Body of pancreas (tissue), 4 donors: ENCODE measurements around the gene RIPPLY1. TPM values are rescaled to one million over a fixed set of nuclear protein-coding genes. Genes with fewer than 3 reads are reported as not detected.

Experiments
- ATAC-seq: fragments of 150-250 bp; one replicate; pipeline ENCODE4 v1.9.1; 2016
- DNase-seq, 4 donors: peaks; one replicate each; pipeline ENCODE4 v3.0.0-alpha.2; 2019
- H3K27ac ChIP-seq, 4 donors: fragments of 200-600 bp; sonication (generic); 1 replicate in 3 of 4; 2 replicates in 1 of 4; pipeline versions ENCODE4 v1.5.1 to v1.6.1; 2016 to 2019; ENCODE audit warnings: mild to moderate bottlenecking in 1 of 4, mixed read lengths in 1 of 4, moderate library complexity in 1 of 4
- H3K27me3 ChIP-seq, 2 donors: fragments of 200-600 bp; sonication (generic); one replicate each; pipeline ENCODE4 v1.6.0; 2016; ENCODE audit warnings: mild to moderate bottlenecking in 1 of 2
- H3K36me3 ChIP-seq, 2 donors: fragments of 200-600 bp; sonication (generic); replicated peaks in 1 of 2; 2 replicates each; pipeline ENCODE4 v1.5.1; 2016; ENCODE audit warnings: low read depth in 2 of 2; ENCODE audit not compliant: insufficient read depth in 1 of 2
- H3K4me1 ChIP-seq: fragments of 200-600 bp; sonication (generic); one replicate; pipeline ENCODE4 v1.6.0; 2016
- H3K4me3 ChIP-seq, 2 donors: fragments of 200-600 bp; sonication (generic); 1 replicate in 1 of 2; 2 replicates in 1 of 2; pipeline ENCODE4 v1.5.1; 2016 to 2019
- H3K9me3 ChIP-seq, 3 donors: fragments of 200-600 bp; sonication (generic); 1 replicate in 2 of 3; 2 replicates in 1 of 3; pipeline ENCODE4 v1.5.1; 2016
- POLR2A ChIP-seq, 3 donors: fragments of 450-650 bp; IDR thresholded peaks; one replicate each; pipeline ENCODE4 v1.6.1; 2016; ENCODE audit warnings: antibody characterized with exemption in 3 of 3, mild to moderate bottlenecking in 2 of 3
- WGBS, 2 donors: methylation state at CpG; one replicate each; pipeline ENCODE4 v1.1.5; 2017; 5-methylcytosine and 5-hydroxymethylcytosine counted together
- intact Hi-C: fragments of 100-400 bp; cut with DNase I; formaldehyde crosslinking; loops from one replicate; pipeline ENCODE4 v1.15.1; 2023
- total RNA-seq, 2 donors: library from RNA; depleted of rRNA; stranded (reverse); fragments of >200 nt; gene quantifications; one replicate each; pipeline ENCODE4 v1.1.0, GENCODE V29; 2016
- TF ChIP-seq, protein P1 (sequence below), 7 experiments: fragments of 450-650 bp in 4 of 7; fragments of 200-600 bp in 3 of 7; sonication (generic) in 3 of 7; IDR thresholded peaks; one replicate each; pipeline ENCODE4 v1.5.1; 2016 to 2019; ENCODE audit warnings: antibody characterized with exemption in 7 of 7

The RIPPLY1 gene
- total RNA-seq, 2 donors from 2014 or later = not detected

DNA sequence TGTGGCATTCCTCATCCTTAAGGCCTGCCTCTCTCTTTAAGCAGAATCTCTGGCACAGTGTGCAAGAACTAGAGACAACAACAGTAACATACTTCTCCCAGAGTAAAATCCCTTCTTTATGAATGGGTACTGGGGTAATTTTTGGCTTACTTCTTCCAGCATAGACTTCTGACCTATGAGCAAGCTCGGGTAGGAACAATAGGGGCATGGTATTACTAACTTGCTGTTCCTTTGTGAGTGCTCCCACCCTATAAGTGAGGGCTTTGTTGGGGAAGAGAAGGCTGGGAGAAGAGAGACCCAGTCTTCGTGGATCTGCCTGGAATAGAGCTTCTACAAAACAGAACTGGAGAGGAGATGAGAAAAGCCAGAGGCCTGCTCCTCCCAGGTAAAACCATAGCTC lies 47.2 kb upstream of the RIPPLY1 start:
- WGBS, 2 donors = 92 to 94% methylated on average over 2 of the region's 2 CpGs

DNA sequence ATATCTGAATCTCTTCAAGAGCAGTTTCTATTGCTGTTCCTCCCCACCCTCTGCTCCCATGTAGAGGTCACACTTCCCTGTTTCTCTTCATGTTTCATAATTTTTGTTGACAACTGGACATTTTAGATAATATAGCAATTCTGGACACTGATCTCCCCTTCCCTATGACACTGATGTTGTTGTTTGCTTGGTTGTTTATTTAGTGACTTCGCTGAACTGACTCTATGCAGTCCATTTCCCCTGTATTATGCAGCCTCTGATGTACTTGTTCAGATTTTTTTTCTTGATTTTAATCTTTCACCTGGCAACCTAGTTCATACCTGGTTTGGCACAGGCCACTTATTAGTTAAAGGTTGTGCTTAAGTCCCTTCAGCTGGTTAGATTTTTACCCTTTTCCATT lies 46.2 kb upstream of the RIPPLY1 start:
- DNase-seq (no peak), ATAC-seq (no peak)
- Histone ChIP-seq H3K9me3 (no peaks in the 10 kb centered on the region), H3K4me3 (no peak overlapping the region), H3K36me3 (no peaks in the 10 kb centered on the region), H3K27ac (no peak overlapping the region), H3K4me1 (peaks cover 4% of the 10 kb centered on the region), H3K27me3 (no peaks in the 10 kb centered on the region)
- intact Hi-C loops = no loop called here
- TF ChIP-seq, protein P1, sequence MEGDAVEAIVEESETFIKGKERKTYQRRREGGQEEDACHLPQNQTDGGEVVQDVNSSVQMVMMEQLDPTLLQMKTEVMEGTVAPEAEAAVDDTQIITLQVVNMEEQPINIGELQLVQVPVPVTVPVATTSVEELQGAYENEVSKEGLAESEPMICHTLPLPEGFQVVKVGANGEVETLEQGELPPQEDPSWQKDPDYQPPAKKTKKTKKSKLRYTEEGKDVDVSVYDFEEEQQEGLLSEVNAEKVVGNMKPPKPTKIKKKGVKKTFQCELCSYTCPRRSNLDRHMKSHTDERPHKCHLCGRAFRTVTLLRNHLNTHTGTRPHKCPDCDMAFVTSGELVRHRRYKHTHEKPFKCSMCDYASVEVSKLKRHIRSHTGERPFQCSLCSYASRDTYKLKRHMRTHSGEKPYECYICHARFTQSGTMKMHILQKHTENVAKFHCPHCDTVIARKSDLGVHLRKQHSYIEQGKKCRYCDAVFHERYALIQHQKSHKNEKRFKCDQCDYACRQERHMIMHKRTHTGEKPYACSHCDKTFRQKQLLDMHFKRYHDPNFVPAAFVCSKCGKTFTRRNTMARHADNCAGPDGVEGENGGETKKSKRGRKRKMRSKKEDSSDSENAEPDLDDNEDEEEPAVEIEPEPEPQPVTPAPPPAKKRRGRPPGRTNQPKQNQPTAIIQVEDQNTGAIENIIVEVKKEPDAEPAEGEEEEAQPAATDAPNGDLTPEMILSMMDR (IDR thresholded peaks at IDR 0.05) = no peak
- TF ChIP-seq POLR2A (IDR thresholded peaks at IDR 0.05) = no peak
- WGBS, 2 donors = 63 to 82% methylated on average over 1 of the region's 1 CpG

More for the DNA sequence above, 47.2 kb upstream of the RIPPLY1 start:
- H3K27ac ChIP-seq = no peak overlapping the region
- H3K36me3 ChIP-seq = no peaks in the 10 kb centered on the region
- H3K4me3 ChIP-seq = no peak overlapping the region
- no peak for DNase-seq
- intact Hi-C loops = loop anchor here (5.0 kb wide), 1 partner anchor 53 kb away; no protein-coding TSS in a partner anchor
- TF ChIP-seq, protein P1 (IDR thresholded peaks at IDR 0.05) = no peak
- no peak for TF ChIP-seq POLR2A (IDR thresholded peaks at IDR 0.05)
- H3K9me3 ChIP-seq = no peaks in the 10 kb centered on the region
- no peaks in the 10 kb centered on the region for H3K27me3 ChIP-seq
- no peak for ATAC-seq
- H3K4me1 ChIP-seq = peaks cover 4% of the 10 kb centered on the region

DNA sequence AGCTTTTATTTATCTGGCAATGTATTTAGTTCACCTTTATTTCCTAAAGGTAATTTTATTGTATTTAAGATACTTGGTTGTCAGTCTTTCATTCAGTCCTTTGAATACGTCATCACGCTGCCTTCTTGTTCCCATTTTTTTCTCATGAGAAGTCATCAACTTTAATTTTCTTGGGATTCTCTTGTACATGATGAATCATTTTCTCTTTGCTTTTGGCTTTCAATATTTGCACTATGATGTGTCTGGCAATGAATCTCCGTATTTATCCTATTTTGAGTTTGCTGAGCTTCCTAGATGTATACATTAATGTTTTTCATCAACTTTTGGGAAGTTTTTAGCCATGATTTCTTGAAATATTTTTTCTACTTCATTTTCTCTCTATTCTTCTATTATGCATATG lies 45.5 kb upstream of the RIPPLY1 start:
- intact Hi-C loops = no loop called here

DNA sequence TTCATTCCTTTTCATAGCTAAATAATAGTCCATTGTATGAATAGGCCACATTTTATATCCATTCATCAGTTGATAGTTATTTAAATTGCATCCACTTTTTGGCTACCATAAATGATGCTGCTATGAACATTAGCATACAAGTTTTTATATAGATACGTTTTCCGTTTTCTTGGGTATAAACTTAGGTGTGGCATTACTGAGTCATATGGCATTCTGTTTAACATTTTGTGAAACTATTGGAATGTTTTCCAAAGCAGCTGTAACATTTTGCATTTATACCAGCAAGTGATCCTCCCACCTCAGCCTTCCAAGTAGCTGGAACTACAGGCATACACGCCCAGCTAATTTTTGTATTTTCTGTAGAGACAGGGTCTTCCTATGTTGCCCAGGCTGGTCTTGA lies 43.3 kb upstream of the RIPPLY1 start:
- no peaks in the 10 kb centered on the region for H3K9me3 ChIP-seq
- H3K27me3 ChIP-seq = no peaks in the 10 kb centered on the region
- H3K4me1 ChIP-seq = no peaks in the 10 kb centered on the region
- ATAC-seq = no peak
- no peak overlapping the region for H3K27ac ChIP-seq
- no peak for DNase-seq
- intact Hi-C loops = no loop called here
- no peaks in the 10 kb centered on the region for H3K36me3 ChIP-seq
- WGBS, 2 donors = 95 to 100% methylated on average over 3 of the region's 3 CpGs
- H3K4me3 ChIP-seq = no peak overlapping the region
- TF ChIP-seq, protein P1 (IDR thresholded peaks at IDR 0.05) = no peak
- TF ChIP-seq POLR2A (IDR thresholded peaks at IDR 0.05) = no peak

More for the DNA sequence above, 45.5 kb upstream of the RIPPLY1 start:
- Histone ChIP-seq H3K4me3 (no peak overlapping the region), H3K36me3 (no peaks in the 10 kb centered on the region), H3K4me1 (peaks cover 4% of the 10 kb centered on the region), H3K27me3 (no peaks in the 10 kb centered on the region), H3K9me3 (no peaks in the 10 kb centered on the region), H3K27ac (no peak overlapping the region)
- DNase-seq (no peak), ATAC-seq (no peak)
- WGBS, 2 donors = 88 to 92% methylated on average over 3 of the region's 3 CpGs
- no peak for TF ChIP-seq POLR2A (IDR thresholded peaks at IDR 0.05)
- TF ChIP-seq, protein P1 (IDR thresholded peaks at IDR 0.05) = no peak

DNA sequence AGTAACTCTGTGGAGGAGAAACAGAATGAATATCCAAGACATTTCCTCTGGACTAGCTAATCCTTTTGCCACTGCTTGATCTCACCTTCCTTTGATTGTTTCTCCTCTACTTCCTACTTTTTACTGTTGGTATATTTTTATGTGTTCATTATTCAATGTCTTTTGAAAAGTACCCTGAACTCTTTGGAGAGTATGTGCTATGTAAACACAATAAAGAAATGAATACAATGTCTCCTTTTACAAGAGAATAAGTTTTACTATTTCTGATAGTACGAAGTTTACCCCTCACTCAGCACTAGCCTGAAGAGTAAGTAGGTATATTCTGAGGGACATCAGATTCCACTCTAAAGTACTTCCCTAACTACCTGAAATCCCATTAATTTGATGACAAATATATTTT lies 36.9 kb upstream of the RIPPLY1 start:
- TF ChIP-seq, protein P1 (IDR thresholded peaks at IDR 0.05) = no peak
- TF ChIP-seq POLR2A (IDR thresholded peaks at IDR 0.05) = no peak
- 88 to 91% methylated on average over 1 of the region's 1 CpG for WGBS, 2 donors
- no peak for ATAC-seq

More for the DNA sequence above, 36.9 kb upstream of the RIPPLY1 start:
- Histone ChIP-seq H3K36me3 (no peaks in the 10 kb centered on the region), H3K4me3 (no peak overlapping the region), H3K4me1 (no peaks in the 10 kb centered on the region), H3K27me3 (no peaks in the 10 kb centered on the region), H3K27ac (no peak overlapping the region), H3K9me3 (no peaks in the 10 kb centered on the region)
- intact Hi-C loops = no loop called here
- no peak for DNase-seq
